Hippocampal formation (tissue), 2 donors: Measurements from ENCODE around the gene CTH.
"Not testable (repeated sequence)": the region's sequence is repeated elsewhere in the genome, so short reads cannot be mapped to it uniquely, and the experiment has no call there.

Experiments used
- DNase-seq, 2 donors: peaks; one replicate each; lab custom pipeline; 2025; lab: John Stamatoyannopoulos, UW

Gene CTH

DNA sequence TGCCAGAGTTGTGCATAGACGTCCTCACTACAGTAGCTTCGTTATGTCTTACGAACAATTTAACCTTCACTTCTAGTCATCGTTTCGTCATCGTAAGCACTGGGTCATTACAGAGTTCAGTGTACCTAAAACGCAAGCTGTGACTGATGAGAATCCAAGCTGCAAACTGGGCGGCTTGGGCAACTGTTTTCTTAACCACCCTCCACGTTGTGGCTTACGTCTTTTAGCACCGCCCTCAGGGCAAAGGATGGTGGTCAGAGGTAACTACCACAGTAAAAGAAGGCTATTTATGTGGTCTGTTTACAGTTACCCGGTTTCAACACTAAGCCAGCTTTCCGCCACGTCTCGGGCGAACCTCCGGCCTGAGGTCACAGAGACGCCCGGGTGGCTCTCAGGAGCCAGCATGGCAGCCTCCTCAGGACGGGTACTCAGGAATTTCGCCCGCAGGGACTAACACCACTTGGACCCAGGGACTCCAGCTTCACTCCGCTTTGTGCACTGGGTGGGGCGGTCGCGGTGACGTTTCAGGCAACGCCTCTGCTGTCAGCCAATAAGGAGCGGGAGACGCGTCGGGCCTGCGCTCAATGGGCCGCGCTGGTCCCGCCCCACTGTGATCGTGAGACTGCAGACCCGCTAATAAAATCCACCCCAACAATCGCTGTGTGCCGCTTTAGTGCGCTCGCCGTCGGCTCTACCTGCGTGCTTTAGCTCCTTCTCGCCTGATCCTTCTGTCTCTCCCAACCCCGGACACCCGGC, at the start of gene CTH:
TSS of gene CTH (plus strand) at position 665 of the 756 bp plus-strand sequence. CDS start 148 bp downstream, outside the sequence.
- peak; percentile 95 to 97 for DNase-seq

GRCh38 chr1:70361727-70362398, 49.2 kb upstream of the CTH start:
- DNase-seq = no peak

- DNase-seq = no peak
Observed at GRCh38 chr1:70364439-70364838, 46.6 kb upstream of the CTH start.

- not testable (repeated sequence) for DNase-seq
Observed at GRCh38 chr1:70366425-70366952, 44.6 kb upstream of the CTH start.

GRCh38 chr1:70366997-70367396, 44.1 kb upstream of the CTH start:
- not testable (repeated sequence) for DNase-seq

- not testable (repeated sequence) for DNase-seq
Observed at GRCh38 chr1:70367397-70367796, 43.7 kb upstream of the CTH start.

DNA sequence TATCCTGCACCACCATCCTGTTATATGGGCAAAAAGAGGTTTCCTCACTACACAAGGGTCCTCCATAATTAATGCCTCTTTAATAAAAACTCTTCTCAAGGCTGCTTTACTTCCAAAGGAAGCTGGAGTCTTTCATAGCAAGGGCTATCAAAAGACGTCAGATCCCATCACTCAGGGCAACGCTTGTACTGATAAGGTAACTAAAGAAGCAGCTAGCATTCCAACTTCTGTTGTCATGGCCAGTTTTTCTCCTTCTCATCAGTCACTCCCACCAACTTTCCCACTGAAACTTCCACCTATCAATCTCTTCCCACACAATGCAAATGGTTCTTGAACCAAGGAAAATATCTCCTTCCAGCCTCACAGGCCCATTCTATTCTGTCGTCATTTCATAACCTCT, 39.5 kb upstream of the CTH start:
- not testable (repeated sequence) for DNase-seq

GRCh38 chr1:70372426-70372825, 38.6 kb upstream of the CTH start:
- no peak for DNase-seq

DNA sequence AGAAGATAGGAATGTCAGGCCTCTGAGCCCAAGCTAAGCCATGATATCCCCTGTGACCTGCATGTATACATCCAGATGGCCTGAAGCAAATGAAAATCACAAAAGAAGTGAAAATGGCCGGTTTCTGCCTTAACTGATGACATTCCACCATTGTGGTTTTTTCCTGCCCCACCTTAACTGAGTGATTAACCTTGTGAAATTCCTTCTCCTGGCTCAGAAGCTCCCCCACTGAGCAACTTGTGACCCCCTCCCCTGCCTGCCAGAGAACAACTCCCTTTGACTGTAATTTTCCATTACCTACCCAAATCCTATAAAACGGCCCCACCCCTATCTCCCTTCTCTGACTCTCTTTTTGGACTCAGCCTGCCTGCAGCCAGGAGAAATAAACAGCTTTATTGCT, 37.5 kb upstream of the CTH start:
- not testable (repeated sequence) for DNase-seq

GRCh38 chr1:70376196-70376595, 34.9 kb upstream of the CTH start:
- DNase-seq = no peak

- DNase-seq = no peak
Observed at GRCh38 chr1:70382682-70383081, 28.4 kb upstream of the CTH start.

GRCh38 chr1:70383483-70383882, 27.6 kb upstream of the CTH start:
- no peak for DNase-seq

- DNase-seq = no peak
Observed at GRCh38 chr1:70384542-70384941, 26.5 kb upstream of the CTH start.

DNA sequence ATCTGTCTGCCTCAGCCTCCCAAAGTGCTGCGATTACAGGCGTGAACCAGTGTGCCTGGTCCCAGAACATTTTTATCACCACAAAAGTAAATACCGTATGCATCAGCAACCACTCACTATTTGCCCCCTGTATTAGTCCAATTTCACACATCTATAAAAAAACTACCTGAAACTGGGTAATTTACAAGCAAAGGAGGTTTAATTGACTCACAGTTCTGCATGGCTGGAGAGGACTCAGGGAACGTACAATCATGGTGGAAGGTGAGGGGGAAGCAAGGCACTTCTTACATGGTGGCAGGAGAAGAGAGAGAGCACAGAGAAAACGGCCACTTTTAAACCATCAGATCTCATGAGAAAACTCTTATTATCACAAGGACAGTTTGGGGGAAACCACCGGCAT, 25.6 kb upstream of the CTH start:
- DNase-seq = no peak

GRCh38 chr1:70386121-70386520, 24.9 kb upstream of the CTH start:
- no peak for DNase-seq

GRCh38 chr1:70387507-70387906, 23.6 kb upstream of the CTH start:
- no peak for DNase-seq

DNA sequence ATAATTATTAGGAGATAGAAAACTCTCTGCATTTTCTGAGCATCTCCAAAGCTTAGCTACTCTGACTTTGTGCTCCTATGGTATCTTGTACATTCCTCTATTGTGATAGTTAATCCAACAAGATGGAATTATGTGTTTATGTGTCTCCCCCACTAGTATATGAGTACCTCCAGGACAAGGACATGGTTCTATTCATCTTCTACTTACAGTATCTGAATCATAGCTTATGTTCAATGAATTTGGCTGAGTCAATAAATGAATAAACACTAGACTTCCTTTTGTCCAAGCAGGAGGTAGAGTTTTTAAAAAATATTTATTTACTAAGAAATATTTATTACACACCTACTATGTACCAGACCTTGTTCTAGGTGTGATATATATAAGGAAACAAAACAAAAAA, 18.4 kb upstream of the CTH start:
- DNase-seq = no peak

DNA sequence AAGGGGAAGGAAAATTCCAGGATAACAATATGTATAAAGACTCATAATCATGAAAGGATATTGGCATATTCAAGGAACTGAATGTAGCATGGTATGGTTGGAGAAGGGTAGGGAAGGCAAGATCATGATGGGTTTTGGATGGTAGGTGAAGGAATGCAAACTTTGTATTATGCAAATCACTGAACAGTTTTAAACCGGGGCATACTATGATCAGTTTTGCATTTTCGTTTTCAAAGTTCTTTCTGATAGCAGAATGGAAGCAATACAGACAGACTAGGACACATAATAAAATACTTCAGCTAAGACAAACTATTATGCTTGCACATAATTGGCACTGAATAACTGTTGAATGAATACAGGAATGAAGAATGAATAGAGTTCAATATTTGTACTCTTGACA, 14.5 kb upstream of the CTH start:
- DNase-seq = no peak

DNA sequence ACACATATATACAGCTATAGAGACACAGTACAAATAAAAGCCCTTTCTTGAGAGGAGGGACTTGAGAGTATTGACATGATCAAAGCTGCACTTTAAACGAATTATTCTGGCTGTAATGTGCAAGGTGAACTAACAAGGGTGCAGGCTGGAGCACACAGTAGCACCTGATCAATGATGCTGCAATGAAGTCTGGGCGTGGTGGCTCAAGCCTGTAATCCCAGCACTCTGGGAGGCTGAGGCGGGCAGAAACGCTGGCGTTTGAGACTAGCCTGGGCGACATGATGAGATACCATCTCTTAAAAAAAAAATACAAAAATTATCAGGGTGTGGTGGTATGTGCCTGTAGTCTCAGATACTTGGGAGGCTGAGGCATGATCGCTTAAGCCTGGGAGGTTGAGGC, 14.1 kb upstream of the CTH start:
- DNase-seq = no peak

GRCh38 chr1:70400335-70400734, 10.7 kb upstream of the CTH start:
- no peak for DNase-seq

DNA sequence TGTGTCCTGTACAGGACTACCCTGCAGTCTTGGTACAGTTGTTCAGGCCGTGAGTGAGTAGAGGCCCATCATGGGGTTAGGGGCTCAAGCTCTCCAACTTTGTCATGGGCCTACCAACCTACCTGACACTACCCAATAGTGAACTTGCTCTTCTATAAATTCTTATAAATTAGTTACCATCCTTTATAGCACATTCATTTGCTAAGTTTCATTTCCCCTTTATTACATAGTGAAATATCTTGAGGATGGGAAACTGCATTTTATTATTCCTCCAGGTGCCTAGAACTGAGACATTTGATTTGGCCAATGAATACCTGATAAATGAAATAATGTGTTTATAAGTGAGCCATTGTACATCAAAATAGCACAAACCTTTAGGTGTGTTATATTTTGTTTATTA, 9.1 kb upstream of the CTH start:
- DNase-seq = no peak

DNA sequence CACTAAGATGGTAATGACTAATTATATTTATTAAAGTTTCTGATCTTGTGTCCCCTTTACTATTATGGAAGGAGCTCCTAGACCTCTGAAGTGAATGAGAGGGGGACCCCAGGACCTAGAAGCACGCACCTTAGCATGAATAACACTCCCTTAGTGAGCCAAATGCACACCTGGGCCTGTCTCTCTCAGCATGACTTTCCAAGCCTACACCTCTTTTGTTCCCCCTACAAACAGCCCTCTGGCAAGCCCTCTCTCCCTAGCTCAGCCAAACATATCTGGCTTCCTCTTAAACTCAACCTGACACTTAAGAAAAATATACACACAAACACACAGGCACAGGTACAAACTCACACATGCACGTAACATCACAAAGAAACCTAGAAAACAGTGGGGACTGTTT, 7.3 kb upstream of the CTH start:
- no peak for DNase-seq

DNA sequence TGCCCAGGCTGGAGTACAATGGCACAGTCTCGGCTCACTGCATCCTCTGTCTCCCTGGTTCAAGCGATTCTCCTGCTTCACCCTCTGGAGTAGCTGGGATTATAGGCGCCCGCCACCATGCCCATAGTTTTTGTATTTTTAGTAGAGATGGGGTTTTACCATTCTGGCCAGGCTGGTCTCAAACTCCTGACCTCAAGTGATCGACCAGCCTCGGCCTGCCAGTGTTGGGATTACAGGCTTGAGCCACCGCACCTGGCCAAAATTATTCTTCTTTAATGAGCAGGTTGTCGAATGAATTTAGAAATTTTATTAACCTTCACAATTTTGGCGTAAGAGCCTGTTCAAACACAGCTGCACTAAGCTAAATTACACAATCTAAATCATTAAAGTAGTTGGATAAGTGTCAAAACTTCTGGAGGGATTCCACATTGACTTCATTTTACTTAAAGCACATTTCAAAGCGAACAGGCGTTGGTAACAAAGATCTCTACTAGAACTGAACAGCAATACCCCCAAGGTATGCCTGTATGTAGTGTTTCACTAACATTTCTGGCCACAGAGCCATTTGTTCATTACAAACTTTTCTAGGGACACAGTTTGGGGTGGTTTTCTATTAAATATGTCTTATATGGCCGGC, 5.2 kb upstream of the CTH start:
- DNase-seq = no peak
